ENCODE results near the gene SGCA. TPM values are rescaled to one million over a fixed set of nuclear protein-coding genes. Genes with fewer than 3 reads are reported as not detected.

The SGCA gene
- total RNA-seq, 1 donor from 2014 or later = not detected

DNA sequence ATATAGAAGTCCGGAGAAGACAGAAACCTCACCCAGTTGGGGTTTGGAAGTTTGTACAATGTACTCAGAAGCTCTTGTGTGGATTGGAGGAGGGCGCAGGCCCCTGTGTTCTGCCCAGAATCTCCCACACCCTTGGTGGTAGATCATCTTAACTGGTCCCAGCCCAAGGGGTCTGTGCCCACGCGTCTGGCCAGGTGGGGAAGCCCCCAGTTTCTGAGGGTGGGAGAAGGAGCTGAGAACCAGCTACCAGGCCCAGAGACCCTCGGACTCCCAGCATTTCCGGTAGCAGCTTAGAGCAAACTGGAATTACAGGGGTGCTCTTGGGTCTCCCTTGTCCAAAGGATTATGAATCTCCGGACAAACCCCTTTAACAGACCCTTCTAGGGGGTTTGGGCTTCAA is 13.1 kb upstream of the SGCA start:
- Mint-ChIP-seq H3K36me3 (ENCODE audit: low read depth) (no peaks in the 10 kb centered on the region), H3K27ac (ENCODE audit: unreplicated experiment) (no peak overlapping the region), H3K4me3 (peak overlapping the region; percentile 97), H3K27me3 (ENCODE audit: low read depth) (no peaks in the 10 kb centered on the region), H3K4me1 (peaks cover 30% of the 10 kb centered on the region), H3K9me3 (no peaks in the 10 kb centered on the region)
- TF ChIP-seq, protein P1, sequence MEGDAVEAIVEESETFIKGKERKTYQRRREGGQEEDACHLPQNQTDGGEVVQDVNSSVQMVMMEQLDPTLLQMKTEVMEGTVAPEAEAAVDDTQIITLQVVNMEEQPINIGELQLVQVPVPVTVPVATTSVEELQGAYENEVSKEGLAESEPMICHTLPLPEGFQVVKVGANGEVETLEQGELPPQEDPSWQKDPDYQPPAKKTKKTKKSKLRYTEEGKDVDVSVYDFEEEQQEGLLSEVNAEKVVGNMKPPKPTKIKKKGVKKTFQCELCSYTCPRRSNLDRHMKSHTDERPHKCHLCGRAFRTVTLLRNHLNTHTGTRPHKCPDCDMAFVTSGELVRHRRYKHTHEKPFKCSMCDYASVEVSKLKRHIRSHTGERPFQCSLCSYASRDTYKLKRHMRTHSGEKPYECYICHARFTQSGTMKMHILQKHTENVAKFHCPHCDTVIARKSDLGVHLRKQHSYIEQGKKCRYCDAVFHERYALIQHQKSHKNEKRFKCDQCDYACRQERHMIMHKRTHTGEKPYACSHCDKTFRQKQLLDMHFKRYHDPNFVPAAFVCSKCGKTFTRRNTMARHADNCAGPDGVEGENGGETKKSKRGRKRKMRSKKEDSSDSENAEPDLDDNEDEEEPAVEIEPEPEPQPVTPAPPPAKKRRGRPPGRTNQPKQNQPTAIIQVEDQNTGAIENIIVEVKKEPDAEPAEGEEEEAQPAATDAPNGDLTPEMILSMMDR (conservative IDR thresholded peaks at IDR 0.05) = no peak
- DNase-seq (ENCODE audit: low read depth, low spot score) = no peak

DNA sequence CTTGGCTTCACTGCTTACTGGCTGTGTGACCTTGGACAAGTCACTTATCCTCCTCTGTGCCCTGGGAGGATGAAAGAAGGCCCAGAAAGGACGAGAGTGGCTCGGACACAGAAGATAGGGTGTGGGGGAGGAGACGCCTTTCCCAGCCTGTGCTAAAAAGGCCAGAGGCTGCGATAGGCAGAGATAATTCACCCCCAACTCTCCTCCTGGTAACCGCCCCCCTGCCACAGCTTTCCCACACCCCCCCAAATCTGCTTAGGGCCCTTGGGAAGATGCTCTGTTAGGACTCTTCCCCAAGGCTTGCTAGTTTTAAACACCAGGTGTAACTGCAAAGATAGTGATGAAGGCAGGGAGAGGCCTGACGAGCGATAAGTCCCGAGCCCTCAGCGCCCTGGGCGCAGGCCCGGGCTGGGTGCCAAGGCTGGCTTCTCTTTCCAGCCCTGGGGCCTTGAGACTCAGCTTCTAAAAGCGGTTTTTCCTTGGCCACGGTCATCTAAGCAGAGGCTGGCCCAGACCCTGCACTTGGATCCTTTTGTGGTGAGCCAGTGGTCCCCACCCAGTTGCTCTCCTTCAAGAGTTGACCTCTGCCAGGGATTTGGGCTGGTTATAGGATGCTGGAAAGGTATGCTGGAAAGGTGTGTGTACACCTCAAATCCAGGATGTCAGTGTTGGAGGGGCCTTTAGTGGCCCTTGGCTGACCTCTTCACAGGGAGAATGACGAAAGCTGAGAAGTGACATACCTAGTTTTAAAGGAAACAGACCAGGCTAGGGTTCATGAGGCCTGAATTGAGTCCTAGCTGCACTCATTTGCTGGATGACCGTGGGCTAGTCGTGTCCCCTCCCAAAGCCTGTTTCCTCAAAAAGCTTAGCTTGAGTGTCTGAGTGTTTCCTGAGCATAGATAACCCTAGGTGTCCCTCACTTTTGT is 11.9 kb upstream of the SGCA start:
- Mint-ChIP-seq H3K36me3 (ENCODE audit: low read depth) (no peaks in the 10 kb centered on the region), H3K4me1 (peaks cover 25% of the 10 kb centered on the region), H3K4me3 (peak overlapping the region; percentile 74), H3K27ac (ENCODE audit: unreplicated experiment) (no peak overlapping the region), H3K9me3 (no peaks in the 10 kb centered on the region), H3K27me3 (ENCODE audit: low read depth) (no peaks in the 10 kb centered on the region)
- no peak for DNase-seq (ENCODE audit: low read depth, low spot score)
- TF ChIP-seq, protein P1 (conservative IDR thresholded peaks at IDR 0.05) = no peak

DNA sequence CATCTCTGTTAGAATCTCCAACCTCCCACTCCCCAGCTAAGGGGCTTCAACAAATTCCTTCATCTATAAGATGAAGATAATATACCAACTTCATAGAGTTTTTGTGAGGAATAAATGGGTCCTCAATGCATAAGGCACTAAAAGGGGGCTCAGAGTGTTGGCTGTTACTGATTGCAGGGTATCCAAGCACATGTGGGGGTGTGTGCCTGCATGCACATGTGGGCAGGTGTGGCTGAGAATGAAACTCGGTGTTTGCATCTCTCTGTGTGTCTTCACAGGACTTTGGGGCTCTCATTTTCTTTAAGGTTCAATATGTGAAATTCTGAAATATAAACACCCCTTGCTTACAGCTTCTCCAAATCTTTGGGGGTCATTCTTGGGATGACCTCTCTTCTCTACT is 11.2 kb upstream of the SGCA start:
- Mint-ChIP-seq H3K9me3 (no peaks in the 10 kb centered on the region), H3K27ac (ENCODE audit: unreplicated experiment) (no peak overlapping the region), H3K4me1 (peaks cover 27% of the 10 kb centered on the region), H3K36me3 (ENCODE audit: low read depth) (no peaks in the 10 kb centered on the region), H3K4me3 (peak overlapping the region; percentile 74), H3K27me3 (ENCODE audit: low read depth) (no peaks in the 10 kb centered on the region)
- TF ChIP-seq, protein P1 (conservative IDR thresholded peaks at IDR 0.05) = no peak
- DNase-seq (ENCODE audit: low read depth, low spot score) = no peak

DNA sequence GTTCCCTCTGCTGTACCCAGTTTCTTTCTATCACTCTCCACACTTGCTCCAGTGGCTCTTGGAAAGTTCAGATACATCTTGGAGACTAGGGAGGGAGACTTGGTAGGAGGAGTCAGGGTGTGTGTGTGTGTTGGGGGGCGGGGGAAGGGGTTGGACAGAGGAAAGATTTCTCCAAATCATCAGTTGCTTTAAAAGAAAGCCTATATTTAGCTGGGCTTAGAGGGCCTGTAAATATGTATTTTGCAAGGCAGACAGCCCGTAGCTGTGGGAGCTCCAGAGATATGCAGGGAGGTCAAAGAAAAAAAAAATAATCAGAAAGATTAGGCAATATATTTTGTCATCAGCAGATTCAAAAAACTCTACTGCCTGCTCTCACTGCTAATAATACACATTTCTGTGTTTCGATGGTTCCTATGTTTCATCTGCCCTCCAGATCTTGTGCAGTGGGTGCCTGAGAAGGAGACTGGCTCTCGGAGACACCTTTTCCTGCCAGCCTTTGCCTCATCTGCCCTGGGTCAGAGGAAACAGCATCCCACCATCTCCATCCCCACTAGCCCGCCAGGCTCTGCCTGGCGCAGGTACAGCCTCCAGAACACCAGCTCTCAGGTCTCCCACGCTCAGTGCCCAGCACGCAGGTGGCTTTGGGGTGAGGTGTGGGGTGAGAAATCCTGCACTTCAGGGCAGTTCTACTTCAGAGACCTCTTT is 10.5 kb upstream of the SGCA start:
- Mint-ChIP-seq H3K9me3 (no peaks in the 10 kb centered on the region), H3K36me3 (ENCODE audit: low read depth) (no peaks in the 10 kb centered on the region), H3K27ac (ENCODE audit: unreplicated experiment) (no peak overlapping the region), H3K27me3 (ENCODE audit: low read depth) (no peaks in the 10 kb centered on the region), H3K4me1 (peaks cover 30% of the 10 kb centered on the region), H3K4me3 (peak overlapping the region; percentile 74)
- TF ChIP-seq, protein P1 (conservative IDR thresholded peaks at IDR 0.05) = no peak
- DNase-seq (ENCODE audit: low read depth, low spot score) = no peak

DNA sequence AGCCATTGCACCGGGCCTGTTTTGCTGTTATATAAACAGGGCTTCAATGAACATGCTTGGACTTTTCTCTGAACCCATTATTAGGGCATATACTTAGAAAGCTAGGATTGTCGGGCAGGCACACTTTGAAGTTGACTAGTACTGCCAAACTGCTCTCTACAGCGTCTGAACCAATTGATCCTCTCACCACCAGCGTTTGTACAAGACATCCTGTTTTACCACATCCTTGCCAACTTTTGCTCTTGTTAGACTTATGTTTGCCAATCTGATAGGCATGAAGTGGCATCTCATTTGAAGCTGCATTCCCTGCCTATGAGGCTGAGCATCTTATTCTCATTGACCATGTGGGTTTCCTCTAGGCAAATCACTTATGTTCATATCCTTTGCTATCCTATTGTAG is 7.9 kb upstream of the SGCA start:
- no peak for DNase-seq (ENCODE audit: low read depth, low spot score)
- TF ChIP-seq, protein P1 (conservative IDR thresholded peaks at IDR 0.05) = no peak
- no peaks in the 10 kb centered on the region for H3K27me3 Mint-ChIP-seq (ENCODE audit: low read depth)
- no peak overlapping the region for H3K4me3 Mint-ChIP-seq
- H3K9me3 Mint-ChIP-seq = no peaks in the 10 kb centered on the region
- H3K4me1 Mint-ChIP-seq = peaks cover 35% of the 10 kb centered on the region
- H3K36me3 Mint-ChIP-seq (ENCODE audit: low read depth) = no peaks in the 10 kb centered on the region
- no peak overlapping the region for H3K27ac Mint-ChIP-seq (ENCODE audit: unreplicated experiment)
